ENCODE measurements around the gene KIZ. TPM values are rescaled to one million over a fixed set of nuclear protein-coding genes. Genes with fewer than 3 reads are reported as not detected.

Gene KIZ
- total RNA-seq, 1 experiment from 2014 or later, result 31.8 TPM

DNA sequence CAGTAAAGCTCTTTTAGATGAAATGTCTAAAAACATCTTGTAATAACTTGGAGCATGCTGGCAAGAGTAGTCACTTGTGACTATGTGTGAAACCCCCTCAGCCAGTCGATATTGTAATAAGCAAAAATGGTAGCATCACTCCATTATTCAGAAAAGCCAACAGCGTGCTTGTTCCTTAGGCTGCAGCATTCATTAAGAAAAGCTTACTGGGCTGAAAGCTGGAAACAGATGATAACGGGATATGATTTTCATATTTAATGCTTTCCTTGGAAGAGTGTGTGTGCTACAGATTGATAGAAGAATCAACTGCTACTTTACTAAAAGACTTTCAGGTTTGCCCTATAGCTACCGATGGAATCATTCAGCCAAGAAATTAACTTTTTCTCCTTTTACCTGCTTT lies 20.3 kb downstream of the KIZ start:
- TF ChIP-seq, protein P1, sequence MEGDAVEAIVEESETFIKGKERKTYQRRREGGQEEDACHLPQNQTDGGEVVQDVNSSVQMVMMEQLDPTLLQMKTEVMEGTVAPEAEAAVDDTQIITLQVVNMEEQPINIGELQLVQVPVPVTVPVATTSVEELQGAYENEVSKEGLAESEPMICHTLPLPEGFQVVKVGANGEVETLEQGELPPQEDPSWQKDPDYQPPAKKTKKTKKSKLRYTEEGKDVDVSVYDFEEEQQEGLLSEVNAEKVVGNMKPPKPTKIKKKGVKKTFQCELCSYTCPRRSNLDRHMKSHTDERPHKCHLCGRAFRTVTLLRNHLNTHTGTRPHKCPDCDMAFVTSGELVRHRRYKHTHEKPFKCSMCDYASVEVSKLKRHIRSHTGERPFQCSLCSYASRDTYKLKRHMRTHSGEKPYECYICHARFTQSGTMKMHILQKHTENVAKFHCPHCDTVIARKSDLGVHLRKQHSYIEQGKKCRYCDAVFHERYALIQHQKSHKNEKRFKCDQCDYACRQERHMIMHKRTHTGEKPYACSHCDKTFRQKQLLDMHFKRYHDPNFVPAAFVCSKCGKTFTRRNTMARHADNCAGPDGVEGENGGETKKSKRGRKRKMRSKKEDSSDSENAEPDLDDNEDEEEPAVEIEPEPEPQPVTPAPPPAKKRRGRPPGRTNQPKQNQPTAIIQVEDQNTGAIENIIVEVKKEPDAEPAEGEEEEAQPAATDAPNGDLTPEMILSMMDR (IDR thresholded peaks at IDR 0.05; ENCODE audit: insufficient read depth in 1 of 2, low read depth in 1 of 2, low read length in 1 of 2, severe bottlenecking in 1 of 2, unreplicated experiment in 1 of 2), result no peak
- no peak overlapping the region for H3K27ac Mint-ChIP-seq (ENCODE audit: unreplicated experiment)
- Histone ChIP-seq H3K36me3 (ENCODE audit: control insufficient read depth, insufficient read depth, low read length) (no peaks in the 10 kb centered on the region), H3K4me1 (no peaks in the 10 kb centered on the region), H3K4me3 (ENCODE audit: low read depth, low read length) (no peak overlapping the region), H3K27me3 (replicated peaks; ENCODE audit: control insufficient read depth, insufficient read depth, low read length) (no peaks in the 10 kb centered on the region), H3K9me3 (no peaks in the 10 kb centered on the region)
- no peak for DNase-seq
- H3K4me3 Mint-ChIP-seq (ENCODE audit: unreplicated experiment), result no peak overlapping the region
- BruUV-seq (replicated peaks), result no TSS peak
- ChIA-PET CTCF (no interaction called here), POLR2A (no interaction called here)
- H3K27me3 Mint-ChIP-seq (ENCODE audit: insufficient read depth, unreplicated experiment), result no peaks in the 10 kb centered on the region
- no peaks in the 10 kb centered on the region for H3K4me1 Mint-ChIP-seq (ENCODE audit: low read depth, unreplicated experiment)
- intact Hi-C loops (cut with micrococcal nuclease; ENCODE audit: unreplicated experiment), result no loop called here
- no peaks in the 10 kb centered on the region for H3K9me3 Mint-ChIP-seq (ENCODE audit: unreplicated experiment)
- H3K36me3 Mint-ChIP-seq (ENCODE audit: insufficient read depth, unreplicated experiment), result no peaks in the 10 kb centered on the region

DNA sequence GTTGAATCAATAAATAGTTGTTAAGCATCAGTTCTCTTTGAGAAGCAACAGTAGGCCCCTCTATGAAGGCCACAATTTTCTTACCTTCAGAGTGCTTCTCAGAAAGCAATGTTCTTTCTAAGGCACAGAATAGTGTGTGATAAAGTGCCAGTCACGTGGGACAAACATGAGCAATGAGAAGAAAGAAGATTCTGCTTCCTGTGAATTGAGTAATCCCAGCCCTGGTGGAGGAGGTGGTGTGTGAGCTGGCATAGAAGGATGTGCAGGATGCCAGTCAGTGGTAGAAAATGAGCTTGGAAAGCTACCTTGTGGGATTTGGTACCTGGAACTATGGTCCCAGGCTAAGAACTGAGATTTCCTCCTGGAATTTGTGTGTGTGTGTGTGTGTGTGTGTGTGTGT lies 21.7 kb downstream of the KIZ start:
- Mint-ChIP-seq H3K9me3 (ENCODE audit: unreplicated experiment) (no peaks in the 10 kb centered on the region), H3K27ac (ENCODE audit: unreplicated experiment) (no peak overlapping the region), H3K36me3 (ENCODE audit: insufficient read depth, unreplicated experiment) (no peaks in the 10 kb centered on the region), H3K27me3 (ENCODE audit: insufficient read depth, unreplicated experiment) (no peaks in the 10 kb centered on the region), H3K4me1 (ENCODE audit: low read depth, unreplicated experiment) (no peaks in the 10 kb centered on the region), H3K4me3 (ENCODE audit: unreplicated experiment) (no peak overlapping the region)
- BruUV-seq (replicated peaks), result no TSS peak
- intact Hi-C loops (cut with micrococcal nuclease; ENCODE audit: unreplicated experiment), result no loop called here
- DNase-seq, result no peak
- H3K4me1 ChIP-seq, result no peaks in the 10 kb centered on the region
- no peaks in the 10 kb centered on the region for H3K27me3 ChIP-seq (replicated peaks; ENCODE audit: control insufficient read depth, insufficient read depth, low read length)
- TF ChIP-seq, protein P1 (IDR thresholded peaks at IDR 0.05; ENCODE audit: insufficient read depth in 1 of 2, low read depth in 1 of 2, low read length in 1 of 2, severe bottlenecking in 1 of 2, unreplicated experiment in 1 of 2), result no peak
- CTCF ChIA-PET, result interaction anchor here (0.6 kb wide), 1 partner anchor 155 kb away, joined by 3 read pairs; the partner anchor contains the start of gene XRN2
- no peaks in the 10 kb centered on the region for H3K36me3 ChIP-seq (ENCODE audit: control insufficient read depth, insufficient read depth, low read length)
- POLR2A ChIA-PET, result no interaction called here
- H3K9me3 ChIP-seq, result no peaks in the 10 kb centered on the region
- no peak overlapping the region for H3K4me3 ChIP-seq (ENCODE audit: low read depth, low read length)

DNA sequence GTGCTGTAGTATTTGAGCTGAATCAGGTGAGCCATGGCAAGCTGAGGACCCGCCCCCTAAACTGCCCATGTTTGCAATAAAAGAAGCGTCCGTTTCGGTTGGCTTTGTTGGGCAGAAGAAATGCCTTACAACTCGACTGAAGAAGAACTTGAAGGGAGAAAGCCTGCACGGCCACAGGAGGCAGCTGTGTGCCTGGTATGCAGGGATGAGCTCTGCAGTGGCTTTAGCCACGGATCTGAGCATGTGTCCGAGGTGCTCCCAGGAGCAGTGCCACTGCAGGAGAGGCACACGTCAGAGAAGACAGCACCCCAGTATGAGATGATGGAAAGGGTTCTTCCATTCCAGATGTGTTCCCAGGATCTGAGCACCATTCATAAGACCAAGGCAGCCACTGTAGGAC lies 23.5 kb downstream of the KIZ start:
- no peak for DNase-seq
- H3K4me3 Mint-ChIP-seq (ENCODE audit: unreplicated experiment), result no peak overlapping the region
- Histone ChIP-seq H3K36me3 (ENCODE audit: control insufficient read depth, insufficient read depth, low read length) (no peaks in the 10 kb centered on the region), H3K9me3 (no peaks in the 10 kb centered on the region), H3K27me3 (replicated peaks; ENCODE audit: control insufficient read depth, insufficient read depth, low read length) (no peaks in the 10 kb centered on the region), H3K4me3 (ENCODE audit: low read depth, low read length) (no peak overlapping the region), H3K4me1 (no peaks in the 10 kb centered on the region)
- no peaks in the 10 kb centered on the region for H3K27me3 Mint-ChIP-seq (ENCODE audit: insufficient read depth, unreplicated experiment)
- POLR2A ChIA-PET, result no interaction called here
- no peaks in the 10 kb centered on the region for H3K36me3 Mint-ChIP-seq (ENCODE audit: insufficient read depth, unreplicated experiment)
- no peaks in the 10 kb centered on the region for H3K9me3 Mint-ChIP-seq (ENCODE audit: unreplicated experiment)
- BruUV-seq (replicated peaks), result no TSS peak
- H3K27ac Mint-ChIP-seq (ENCODE audit: unreplicated experiment), result no peak overlapping the region
- intact Hi-C loops (cut with micrococcal nuclease; ENCODE audit: unreplicated experiment), result no loop called here
- H3K4me1 Mint-ChIP-seq (ENCODE audit: low read depth, unreplicated experiment), result no peaks in the 10 kb centered on the region
- CTCF ChIA-PET, result no interaction called here
- TF ChIP-seq, protein P1 (IDR thresholded peaks at IDR 0.05; ENCODE audit: insufficient read depth in 1 of 2, low read depth in 1 of 2, low read length in 1 of 2, severe bottlenecking in 1 of 2, unreplicated experiment in 1 of 2), result no peak

Measured in Caco-2 (cell line).